Liver (tissue), 9 donors: ENCODE results near the gene PPFIA2. TPM values are rescaled to one million over a fixed set of nuclear protein-coding genes. Genes with fewer than 3 reads are reported as not detected.

Experiments
- DNase-seq: peaks from one replicate; pipeline ENCODE4 v3.0.0-alpha.2; 2017; ENCODE audit warnings: low spot score
- H3K27ac ChIP-seq, 2 donors: one replicate each; pipeline ENCODE4 v1.7.0; 2013; ENCODE audit warnings: inconsistent platforms in 2 of 2, low read length in 2 of 2, control low read depth in 1 of 2, low read depth in 1 of 2, mild to moderate bottlenecking in 1 of 2
- H3K27me3 ChIP-seq, 4 donors: one replicate each; pipeline versions ENCODE4 v1.6.1 to v1.7.0; 2013; ENCODE audit warnings: low read length in 3 of 4, inconsistent platforms in 1 of 4, mild to moderate bottlenecking in 1 of 4, moderate library complexity in 1 of 4; ENCODE audit not compliant: control insufficient read depth in 4 of 4, insufficient read depth in 4 of 4
- H3K36me3 ChIP-seq, 4 donors: one replicate each; pipeline versions ENCODE4 v1.6.1 to v1.7.0; 2013; ENCODE audit warnings: low read length in 3 of 4, mild to moderate bottlenecking in 3 of 4, low read depth in 1 of 4, moderate library complexity in 1 of 4; ENCODE audit not compliant: control insufficient read depth in 4 of 4, insufficient read depth in 3 of 4
- H3K4me1 ChIP-seq, 4 donors: one replicate each; pipeline versions ENCODE4 v1.6.1 to v1.7.0; 2013; ENCODE audit warnings: low read length in 3 of 4, mild to moderate bottlenecking in 3 of 4, moderate library complexity in 1 of 4; ENCODE audit not compliant: control insufficient read depth in 4 of 4, insufficient read depth in 4 of 4
- H3K4me3 ChIP-seq, 3 donors: one replicate each; pipeline versions ENCODE4 v1.6.1 to v1.7.0; 2013; ENCODE audit warnings: low read length in 3 of 3, control low read depth in 1 of 3, low read depth in 1 of 3, mild to moderate bottlenecking in 1 of 3
- H3K9ac ChIP-seq, 2 donors: one replicate each; pipeline ENCODE4 v1.7.0; 2013; ENCODE audit warnings: low read length in 2 of 2, mild to moderate bottlenecking in 2 of 2, moderate library complexity in 2 of 2, control low read depth in 1 of 2, low read depth in 1 of 2
- H3K9me3 ChIP-seq, 4 donors: one replicate each; pipeline versions ENCODE4 v1.6.1 to v1.7.0; 2013; ENCODE audit warnings: low read length in 3 of 4; ENCODE audit not compliant: control insufficient read depth in 4 of 4
- EGR1 ChIP-seq, 2 donors: IDR thresholded peaks; 2 replicates each; pipeline ENCODE4 v1.6.1; 2016 to 2018; ENCODE audit warnings: antibody characterized with exemption in 2 of 2, low read depth in 2 of 2
- FOXA2 ChIP-seq: IDR thresholded peaks from 2 replicates; pipeline ENCODE4 v1.6.1; 2016; ENCODE audit warnings: antibody characterized with exemption
- GABPA ChIP-seq, 2 donors: IDR thresholded peaks in 1 of 2; conservative IDR thresholded peaks in 1 of 2; 2 replicates each; pipeline ENCODE4 v1.6.1; 2016; ENCODE audit warnings: antibody characterized with exemption in 2 of 2, mild to moderate bottlenecking in 1 of 2, moderate library complexity in 1 of 2
- HNF4A ChIP-seq, 2 donors: conservative IDR thresholded peaks; 2 replicates each; pipeline ENCODE4 v1.6.1; 2016; ENCODE audit warnings: antibody characterized with exemption in 2 of 2, mild to moderate bottlenecking in 2 of 2
- HNF4G ChIP-seq: IDR thresholded peaks from 2 replicates; pipeline ENCODE4 v1.6.1; 2016; ENCODE audit warnings: antibody characterized with exemption
- JUND ChIP-seq, 2 donors: IDR thresholded peaks; 2 replicates each; pipeline ENCODE4 v1.6.1; 2016; ENCODE audit warnings: antibody characterized with exemption in 2 of 2
- NR2F2 ChIP-seq: IDR thresholded peaks from 2 replicates; pipeline ENCODE4 v1.6.1; 2016; ENCODE audit warnings: antibody characterized with exemption
- RAD21 ChIP-seq, 2 donors: IDR thresholded peaks; 2 replicates each; pipeline ENCODE4 v1.6.1; 2016; ENCODE audit warnings: antibody characterized with exemption in 2 of 2, mild to moderate bottlenecking in 2 of 2
- RXRA ChIP-seq, 2 donors: IDR thresholded peaks; 2 replicates each; pipeline ENCODE4 v1.6.1; 2017 to 2018; ENCODE audit warnings: antibody characterized with exemption in 2 of 2, mild to moderate bottlenecking in 1 of 2
- SP1 ChIP-seq: IDR thresholded peaks from 2 replicates; pipeline ENCODE4 v1.6.1; 2018; ENCODE audit warnings: antibody characterized with exemption, mild to moderate bottlenecking
- TAF1 ChIP-seq: conservative IDR thresholded peaks from 2 replicates; pipeline ENCODE4 v1.6.1; 2016; ENCODE audit warnings: antibody characterized with exemption, mild to moderate bottlenecking
- YY1 ChIP-seq: IDR thresholded peaks from 2 replicates; pipeline ENCODE4 v1.6.1; 2016; ENCODE audit warnings: antibody characterized with exemption, mild to moderate bottlenecking
- WGBS: extraction: QIAGEN DNeasy Blood & Tissue Kit; methylation state at CpG from one replicate; pipeline ENCODE4 v1.1.7; 2013; 5-methylcytosine and 5-hydroxymethylcytosine counted together
- polyA plus RNA-seq, 2 donors: library from polyadenylated mRNA; stranded (reverse) in 1 of 2; unstranded in 1 of 2; fragments of 200-250 nt in 1 of 2; fragments of >200 nt in 1 of 2; fragmentation: Nextera tagmentation in 1 of 2; extraction: Ambion mirVana in 1 of 2; gene quantifications; one replicate each; pipeline versions ENCODE4 v1.2.1 to v1.2.3, GENCODE V29; 2013 to 2015
- total RNA-seq, 2 donors: library from RNA; depleted of rRNA; stranded (reverse); fragments of >200 nt; gene quantifications; one replicate each; pipeline ENCODE4 v1.2.3, GENCODE V29; 2014
- TF ChIP-seq, protein P1 (sequence below): IDR thresholded peaks from 2 replicates; pipeline ENCODE4 v1.6.1; 2016; ENCODE audit warnings: antibody characterized with exemption, mild to moderate bottlenecking
- TF ChIP-seq, protein P2 (sequence below): IDR thresholded peaks from 2 replicates; pipeline ENCODE4 v1.6.1; 2016; ENCODE audit warnings: antibody characterized with exemption
- TF ChIP-seq, protein P3 (sequence below): fragments of 150-350 bp; IDR thresholded peaks from 2 replicates; pipeline ENCODE4 v1.5.1; 2017; ENCODE audit warnings: improper control_type of control experiment, low read depth, low read length; ENCODE audit not compliant: missing input control
- donor health status: healthy.
- donor health status: healthy.
- donor health status: healthy.
- donor health status: healthy.
- donor health status: healthy.

The PPFIA2 gene
- total and polyA plus RNA-seq, 4 donors = 0.05 to 0.50 (median 0.22) TPM; not detected in 1

DNA sequence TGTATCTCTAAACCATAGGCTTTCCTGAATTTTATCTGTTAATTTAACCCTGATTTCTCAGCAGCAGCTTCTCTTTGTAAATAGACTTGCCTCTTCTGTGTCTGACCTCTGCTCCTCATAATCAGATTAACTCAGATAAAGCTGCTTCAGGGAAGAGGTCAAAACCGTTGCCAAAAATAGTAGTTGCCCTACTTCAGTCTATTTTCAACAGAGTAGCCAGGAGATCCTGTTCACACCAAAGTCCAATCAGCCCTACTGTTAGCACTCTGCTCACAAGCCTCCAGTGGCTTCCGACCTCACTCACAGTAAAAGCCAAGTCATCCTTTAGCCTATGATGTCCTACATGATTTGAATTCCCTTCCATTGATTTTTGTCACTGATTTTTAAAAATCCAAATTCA is 258.4 kb downstream of the PPFIA2 start (continued):
- TF ChIP-seq, protein P1, sequence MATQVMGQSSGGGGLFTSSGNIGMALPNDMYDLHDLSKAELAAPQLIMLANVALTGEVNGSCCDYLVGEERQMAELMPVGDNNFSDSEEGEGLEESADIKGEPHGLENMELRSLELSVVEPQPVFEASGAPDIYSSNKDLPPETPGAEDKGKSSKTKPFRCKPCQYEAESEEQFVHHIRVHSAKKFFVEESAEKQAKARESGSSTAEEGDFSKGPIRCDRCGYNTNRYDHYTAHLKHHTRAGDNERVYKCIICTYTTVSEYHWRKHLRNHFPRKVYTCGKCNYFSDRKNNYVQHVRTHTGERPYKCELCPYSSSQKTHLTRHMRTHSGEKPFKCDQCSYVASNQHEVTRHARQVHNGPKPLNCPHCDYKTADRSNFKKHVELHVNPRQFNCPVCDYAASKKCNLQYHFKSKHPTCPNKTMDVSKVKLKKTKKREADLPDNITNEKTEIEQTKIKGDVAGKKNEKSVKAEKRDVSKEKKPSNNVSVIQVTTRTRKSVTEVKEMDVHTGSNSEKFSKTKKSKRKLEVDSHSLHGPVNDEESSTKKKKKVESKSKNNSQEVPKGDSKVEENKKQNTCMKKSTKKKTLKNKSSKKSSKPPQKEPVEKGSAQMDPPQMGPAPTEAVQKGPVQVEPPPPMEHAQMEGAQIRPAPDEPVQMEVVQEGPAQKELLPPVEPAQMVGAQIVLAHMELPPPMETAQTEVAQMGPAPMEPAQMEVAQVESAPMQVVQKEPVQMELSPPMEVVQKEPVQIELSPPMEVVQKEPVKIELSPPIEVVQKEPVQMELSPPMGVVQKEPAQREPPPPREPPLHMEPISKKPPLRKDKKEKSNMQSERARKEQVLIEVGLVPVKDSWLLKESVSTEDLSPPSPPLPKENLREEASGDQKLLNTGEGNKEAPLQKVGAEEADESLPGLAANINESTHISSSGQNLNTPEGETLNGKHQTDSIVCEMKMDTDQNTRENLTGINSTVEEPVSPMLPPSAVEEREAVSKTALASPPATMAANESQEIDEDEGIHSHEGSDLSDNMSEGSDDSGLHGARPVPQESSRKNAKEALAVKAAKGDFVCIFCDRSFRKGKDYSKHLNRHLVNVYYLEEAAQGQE = peak; percentile 31
- TF ChIP-seq JUND (IDR thresholded peaks at IDR 0.05) (peak in 1 of 2 donors; percentile 62), NR2F2 (peak; percentile 33), HNF4G (peak; percentile 46), RAD21 (IDR thresholded peaks at IDR 0.05) (peak in 1 of 2 donors; percentile 12)

DNA sequence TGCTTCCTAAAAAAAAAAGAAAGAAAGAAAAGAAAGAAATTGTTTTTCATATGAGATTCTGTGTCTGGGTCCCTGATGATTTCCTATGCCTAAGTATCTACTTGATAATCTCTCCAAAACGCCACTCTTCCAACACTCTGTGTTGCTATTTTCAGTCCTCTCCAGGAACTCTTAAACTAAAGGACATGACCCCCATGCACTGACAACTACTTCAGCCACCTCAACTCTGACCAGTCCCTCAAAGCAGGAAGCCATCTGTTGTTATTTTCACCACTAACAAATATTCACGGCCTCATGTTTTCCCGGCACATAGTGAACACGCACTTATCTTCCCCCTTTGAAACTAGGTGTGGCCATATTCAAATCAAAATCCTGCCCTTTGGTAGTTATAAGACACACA is 259.3 kb downstream of the PPFIA2 start:
- Histone ChIP-seq H3K9ac (no peak overlapping the region), H3K9me3 (no peaks in the 10 kb centered on the region), H3K4me3 (no peak overlapping the region), H3K27me3 (no peaks in the 10 kb centered on the region), H3K36me3 (no peaks in the 10 kb centered on the region), H3K27ac (no peak overlapping the region), H3K4me1 (peaks cover 0 to 9% (median 2%) of the 10 kb centered on the region in 4 donors)
- TF ChIP-seq RXRA (IDR thresholded peaks at IDR 0.05) (no peak), SP1 (no peak)
- TF ChIP-seq, protein P2, sequence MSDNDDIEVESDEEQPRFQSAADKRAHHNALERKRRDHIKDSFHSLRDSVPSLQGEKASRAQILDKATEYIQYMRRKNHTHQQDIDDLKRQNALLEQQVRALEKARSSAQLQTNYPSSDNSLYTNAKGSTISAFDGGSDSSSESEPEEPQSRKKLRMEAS = no peak
- no peak for DNase-seq
- WGBS = 51% methylated on average over 4 of the region's 4 CpGs

DNA sequence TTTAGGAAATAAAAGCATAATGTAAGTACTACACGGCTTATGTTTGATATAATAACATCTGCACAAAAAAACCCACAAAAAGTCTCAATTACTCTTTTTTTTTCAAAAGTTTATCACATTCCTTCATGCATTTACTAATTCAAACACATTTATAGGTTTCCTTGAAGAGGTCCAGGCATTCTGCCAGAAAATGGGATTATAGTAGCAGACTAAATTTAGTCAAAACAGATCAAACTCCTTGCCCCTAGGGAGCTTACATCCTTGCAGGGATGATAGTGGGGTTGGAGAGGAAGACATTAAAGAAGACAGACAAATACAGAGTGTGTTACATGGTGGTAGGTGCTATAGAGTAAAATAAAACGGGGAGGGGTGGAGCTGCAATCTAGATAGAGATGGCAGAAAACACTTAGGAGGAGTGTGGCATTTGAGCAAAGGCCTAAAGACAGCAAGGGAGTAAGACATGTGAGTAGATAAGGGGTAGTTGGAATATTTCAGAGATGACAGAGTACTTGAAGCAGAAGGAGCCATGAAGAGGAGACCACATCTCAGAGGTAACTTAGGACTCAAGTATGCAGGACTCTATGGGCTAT is 266.9 kb downstream of the PPFIA2 start:
- Histone ChIP-seq H3K4me1 (no peaks in the 10 kb centered on the region), H3K27ac (no peak overlapping the region), H3K9ac (no peak overlapping the region), H3K27me3 (no peaks in the 10 kb centered on the region), H3K9me3 (no peaks in the 10 kb centered on the region), H3K4me3 (no peak overlapping the region), H3K36me3 (no peaks in the 10 kb centered on the region)
- TF ChIP-seq RAD21 (IDR thresholded peaks at IDR 0.05) = no peak
- no peak for TF ChIP-seq RXRA (IDR thresholded peaks at IDR 0.05)
- TF ChIP-seq, protein P3, sequence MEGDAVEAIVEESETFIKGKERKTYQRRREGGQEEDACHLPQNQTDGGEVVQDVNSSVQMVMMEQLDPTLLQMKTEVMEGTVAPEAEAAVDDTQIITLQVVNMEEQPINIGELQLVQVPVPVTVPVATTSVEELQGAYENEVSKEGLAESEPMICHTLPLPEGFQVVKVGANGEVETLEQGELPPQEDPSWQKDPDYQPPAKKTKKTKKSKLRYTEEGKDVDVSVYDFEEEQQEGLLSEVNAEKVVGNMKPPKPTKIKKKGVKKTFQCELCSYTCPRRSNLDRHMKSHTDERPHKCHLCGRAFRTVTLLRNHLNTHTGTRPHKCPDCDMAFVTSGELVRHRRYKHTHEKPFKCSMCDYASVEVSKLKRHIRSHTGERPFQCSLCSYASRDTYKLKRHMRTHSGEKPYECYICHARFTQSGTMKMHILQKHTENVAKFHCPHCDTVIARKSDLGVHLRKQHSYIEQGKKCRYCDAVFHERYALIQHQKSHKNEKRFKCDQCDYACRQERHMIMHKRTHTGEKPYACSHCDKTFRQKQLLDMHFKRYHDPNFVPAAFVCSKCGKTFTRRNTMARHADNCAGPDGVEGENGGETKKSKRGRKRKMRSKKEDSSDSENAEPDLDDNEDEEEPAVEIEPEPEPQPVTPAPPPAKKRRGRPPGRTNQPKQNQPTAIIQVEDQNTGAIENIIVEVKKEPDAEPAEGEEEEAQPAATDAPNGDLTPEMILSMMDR = no peak
- no peak for TF ChIP-seq EGR1 (IDR thresholded peaks at IDR 0.05; ENCODE audit: low read depth in 2 of 2)
- TF ChIP-seq HNF4A (conservative IDR thresholded peaks at IDR 0.05) = no peak
- TF ChIP-seq TAF1 = no peak
- TF ChIP-seq, protein P2 = no peak
- no peak for TF ChIP-seq NR2F2
- no peak for TF ChIP-seq GABPA (IDR thresholded peaks at IDR 0.05 in 1 of 2, conservative IDR thresholded peaks at IDR 0.05 in 1 of 2)
- TF ChIP-seq, protein P1 = no peak
- TF ChIP-seq YY1 = no peak
- TF ChIP-seq FOXA2 = no peak
- TF ChIP-seq JUND (IDR thresholded peaks at IDR 0.05) = no peak
- DNase-seq = no peak
- 67% methylated on average over 2 of the region's 2 CpGs for WGBS
